Measurements from ENCODE around the gene BMP10. TPM values are rescaled to one million over a fixed set of nuclear protein-coding genes. Genes with fewer than 3 reads are reported as not detected.

BMP10 gene
- total RNA-seq, 2 experiments from 2014 or later = not detected

GRCh38 chr2:68831686-68832232, 39.4 kb downstream of the BMP10 start:
- Mint-ChIP-seq H3K9me3 (no peaks in the 10 kb centered on the region), H3K4me1 (ENCODE audit: low read depth) (peaks cover 75% of the 10 kb centered on the region), H3K36me3 (peaks cover 1% of the 10 kb centered on the region), H3K4me3 (peak overlapping the region; percentile 41), H3K27me3 (no peaks in the 10 kb centered on the region), H3K27ac (peak overlapping the region; percentile 84)
- intact Hi-C loops (cut with micrococcal nuclease) = loop anchor here (1.0 to 5.0 kb wide), 6 partner anchors 42 to 179 kb away; partner anchors contain the start of gene ARHGAP25
- CTCF ChIA-PET = interaction anchor here (1.2 to 1.8 kb wide), 2 partner anchors 93 to 365 kb away, joined by 4 to 5 read pairs; partner anchors contain the start of genes APLF and FBXO48
- DNase-seq = peak; percentile 33
- POLR2A ChIA-PET = no interaction called here

- Mint-ChIP-seq H3K27me3 (no peaks in the 10 kb centered on the region), H3K4me3 (peak overlapping the region; percentile 21), H3K36me3 (peaks cover 12% of the 10 kb centered on the region), H3K27ac (peak overlapping the region; percentile 79), H3K9me3 (no peaks in the 10 kb centered on the region), H3K4me1 (ENCODE audit: low read depth) (peaks cover 64% of the 10 kb centered on the region)
- ChIA-PET CTCF (interaction anchor here (1.3 to 3.9 kb wide), 6 partner anchors 15 to 366 kb away, joined by 3 to 20 read pairs (median 10); no protein-coding TSS in a partner anchor), POLR2A (interaction anchor here (0.7 to 1.3 kb wide), 3 partner anchors 9 to 80 kb away, joined by 3 read pairs; no protein-coding TSS in a partner anchor)
- DNase-seq = no peak
- intact Hi-C loops (cut with micrococcal nuclease) = loop anchor here (1.0 to 5.0 kb wide), 3 partner anchors 8 to 177 kb away; no protein-coding TSS in a partner anchor
Observed at GRCh38 chr2:68829749-68830148, 41.4 kb downstream of the BMP10 start.

DNA sequence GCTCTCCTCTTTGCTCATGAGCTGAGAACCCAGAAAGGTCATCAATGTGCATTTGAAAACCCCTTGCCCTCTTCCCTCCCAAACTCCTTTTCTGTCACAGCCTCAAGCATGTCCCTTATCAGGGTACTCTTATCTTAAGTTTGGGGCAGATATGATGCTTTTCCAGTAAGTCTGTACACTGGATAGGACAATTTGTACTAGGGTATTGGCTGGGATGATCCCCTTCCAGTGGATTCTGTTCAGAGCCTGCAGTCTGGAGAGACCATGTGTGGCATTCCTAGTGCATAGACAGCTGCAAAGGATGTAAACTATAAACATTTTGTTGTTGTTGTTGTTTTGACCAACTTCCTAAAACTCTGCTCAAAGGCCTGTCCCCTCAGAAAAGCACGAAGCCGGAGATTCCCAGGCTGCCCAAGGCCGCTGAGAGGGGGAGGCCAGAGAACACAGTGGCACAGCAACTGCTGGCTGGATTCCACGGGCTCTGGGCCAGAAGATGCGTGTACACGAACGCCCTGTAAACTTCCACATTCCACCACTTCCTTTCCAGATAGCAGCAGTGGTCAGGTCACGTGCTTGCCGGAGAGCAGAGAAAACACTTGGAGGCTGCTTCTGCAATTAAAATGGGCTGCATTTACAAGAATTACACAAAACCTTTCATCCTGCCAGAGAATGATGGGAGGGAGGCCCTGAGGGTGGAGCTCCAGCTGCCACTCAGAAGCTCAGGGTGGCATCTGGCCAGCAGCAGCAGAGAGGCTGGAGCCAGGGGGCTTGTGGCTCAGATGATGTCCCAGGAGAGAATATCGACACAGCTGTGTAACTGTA, 42.1 kb downstream of the BMP10 start:
- H3K4me1 Mint-ChIP-seq (ENCODE audit: low read depth) = peaks cover 64% of the 10 kb centered on the region
- DNase-seq = peak; percentile 86
- H3K36me3 Mint-ChIP-seq = peaks cover 16% of the 10 kb centered on the region
- H3K9me3 Mint-ChIP-seq = no peaks in the 10 kb centered on the region
- H3K27ac Mint-ChIP-seq = peak overlapping the region; percentile 79
- ChIA-PET CTCF (interaction anchor here (1.0 to 3.9 kb wide), 9 partner anchors 10 to 365 kb away, joined by 3 to 20 read pairs (median 6); no protein-coding TSS in a partner anchor), POLR2A (interaction anchor here (0.7 to 1.3 kb wide), 3 partner anchors 8 to 81 kb away, joined by 3 read pairs; no protein-coding TSS in a partner anchor)
- intact Hi-C loops (cut with micrococcal nuclease) = loop anchor here (1.0 to 2.0 kb wide), 2 partner anchors 8 to 14 kb away; no protein-coding TSS in a partner anchor
- H3K27me3 Mint-ChIP-seq = no peaks in the 10 kb centered on the region
- peak overlapping the region; percentile 21 for H3K4me3 Mint-ChIP-seq

GRCh38 chr2:68827666-68828065, 43.5 kb downstream of the BMP10 start:
- Mint-ChIP-seq H3K36me3 (peaks cover 29% of the 10 kb centered on the region), H3K27me3 (no peaks in the 10 kb centered on the region), H3K9me3 (no peaks in the 10 kb centered on the region), H3K27ac (peak overlapping the region; percentile 26), H3K4me3 (no peak overlapping the region), H3K4me1 (ENCODE audit: low read depth) (peaks cover 55% of the 10 kb centered on the region)
- CTCF ChIA-PET = interaction anchor here (1.0 to 3.9 kb wide), 2 partner anchors 11 to 76 kb away, joined by 5 to 20 read pairs; no protein-coding TSS in a partner anchor
- intact Hi-C loops (cut with micrococcal nuclease) = loop anchor here (2.0 kb wide), 1 partner anchor 13 kb away; no protein-coding TSS in a partner anchor
- no peak for DNase-seq
- POLR2A ChIA-PET = no interaction called here

DNA sequence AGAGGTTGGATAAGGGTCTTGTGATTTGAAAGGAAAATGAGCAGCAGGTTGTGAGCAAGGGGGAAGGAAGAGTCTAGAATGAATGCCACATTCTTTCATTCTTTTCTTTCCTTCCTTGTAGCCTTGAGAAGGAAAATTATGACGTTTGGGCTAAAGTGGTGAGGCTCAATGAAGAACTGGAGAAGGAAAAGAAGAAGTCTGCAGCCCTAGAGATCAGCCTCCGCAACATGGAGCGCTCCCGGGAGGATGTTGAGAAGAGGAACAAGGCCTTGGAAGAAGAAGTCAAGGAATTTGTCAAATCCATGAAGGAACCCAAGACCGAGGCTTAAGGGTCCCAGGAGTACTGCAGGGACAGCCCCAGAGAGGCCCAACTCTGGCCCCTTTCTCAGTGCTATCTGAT, 45.3 kb downstream of the BMP10 start:
- H3K36me3 Mint-ChIP-seq = peaks cover 41% of the 10 kb centered on the region

GRCh38 chr2:68824831-68825230, 46.4 kb downstream of the BMP10 start:
- CTCF ChIA-PET = no interaction called here
- DNase-seq = no peak

More for the DNA sequence above, 45.3 kb downstream of the BMP10 start:
- Mint-ChIP-seq H3K4me1 (ENCODE audit: low read depth) (peaks cover 40% of the 10 kb centered on the region), H3K9me3 (no peaks in the 10 kb centered on the region), H3K27me3 (no peaks in the 10 kb centered on the region), H3K4me3 (no peak overlapping the region), H3K27ac (peak overlapping the region; percentile 20)
- intact Hi-C loops (cut with micrococcal nuclease) = no loop called here
- ChIA-PET CTCF (interaction anchor here (0.6 kb wide), 1 partner anchor 100 kb away, joined by 3 read pairs; no protein-coding TSS in a partner anchor), POLR2A (no interaction called here)
- no peak for DNase-seq

DNA sequence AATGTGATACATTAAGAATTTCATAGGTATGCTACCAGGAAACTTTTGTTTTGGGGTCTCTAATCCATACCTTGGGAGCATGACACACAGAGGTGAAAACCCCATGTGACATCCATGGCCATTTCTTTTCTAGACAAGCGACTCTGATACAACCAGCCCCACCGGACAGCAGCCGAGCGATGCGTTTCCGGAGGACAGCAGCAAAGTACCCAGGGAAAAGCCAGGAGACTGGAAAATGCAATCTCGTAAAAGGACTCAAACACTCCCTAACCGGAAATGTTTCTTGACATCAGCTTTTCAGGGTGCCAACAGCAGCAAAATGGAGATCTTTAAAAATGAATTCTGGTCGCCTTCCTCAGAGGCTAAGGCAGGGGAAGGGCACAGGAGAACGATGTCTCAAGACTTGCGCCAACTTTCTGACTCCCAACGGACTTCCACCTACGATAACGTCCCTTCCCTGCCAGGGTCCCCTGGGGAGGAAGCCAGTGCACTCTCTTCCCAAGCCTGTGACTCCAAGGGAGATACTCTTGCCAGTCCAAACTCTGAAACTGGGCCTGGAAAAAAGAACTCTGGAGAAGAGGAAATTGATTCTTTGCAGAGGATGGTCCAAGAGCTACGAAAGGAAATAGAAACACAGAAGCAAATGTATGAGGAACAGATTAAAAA, 48.9 kb downstream of the BMP10 start:
- Mint-ChIP-seq H3K36me3 (peaks cover 57% of the 10 kb centered on the region), H3K4me1 (ENCODE audit: low read depth) (peaks cover 12% of the 10 kb centered on the region), H3K27ac (no peak overlapping the region), H3K27me3 (no peaks in the 10 kb centered on the region), H3K4me3 (no peak overlapping the region), H3K9me3 (no peaks in the 10 kb centered on the region)
- POLR2A ChIA-PET = no interaction called here
- CTCF ChIA-PET = interaction anchor here (1.3 kb wide), 1 partner anchor 113 kb away, joined by 3 read pairs; no protein-coding TSS in a partner anchor
- intact Hi-C loops (cut with micrococcal nuclease) = no loop called here
- no peak for DNase-seq

More at GRCh38 chr2:68824831-68825230, 46.4 kb downstream of the BMP10 start:
- H3K27ac Mint-ChIP-seq = peak overlapping the region; percentile 69
- POLR2A ChIA-PET = no interaction called here
- peaks cover 43% of the 10 kb centered on the region for H3K36me3 Mint-ChIP-seq
- intact Hi-C loops (cut with micrococcal nuclease) = no loop called here
- no peaks in the 10 kb centered on the region for H3K27me3 Mint-ChIP-seq
- no peaks in the 10 kb centered on the region for H3K9me3 Mint-ChIP-seq
- no peak overlapping the region for H3K4me3 Mint-ChIP-seq
- peaks cover 31% of the 10 kb centered on the region for H3K4me1 Mint-ChIP-seq (ENCODE audit: low read depth)

DNA sequence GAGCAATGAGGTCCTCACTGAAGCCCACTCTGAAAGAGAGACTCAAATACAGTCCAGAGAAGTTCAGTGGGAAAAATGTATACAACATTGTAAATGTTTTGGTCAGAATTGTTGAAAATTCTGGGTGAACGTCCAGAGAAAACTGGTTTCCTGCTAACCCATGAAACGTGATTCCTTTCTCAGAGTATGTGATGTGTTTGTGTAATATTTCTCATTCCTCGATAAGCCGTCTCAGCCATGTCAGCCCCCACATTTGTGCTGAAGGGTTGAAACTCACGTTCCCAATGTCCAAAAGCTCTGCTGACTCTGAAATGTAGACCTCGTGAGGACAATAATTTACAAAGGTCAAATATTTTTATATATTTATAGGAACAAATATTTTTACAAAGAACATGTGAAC, 51.6 kb downstream of the BMP10 start:
- Mint-ChIP-seq H3K27ac (peak overlapping the region; percentile 25), H3K4me3 (no peak overlapping the region), H3K36me3 (peaks cover 62% of the 10 kb centered on the region), H3K4me1 (ENCODE audit: low read depth) (peaks cover 12% of the 10 kb centered on the region), H3K9me3 (no peaks in the 10 kb centered on the region), H3K27me3 (no peaks in the 10 kb centered on the region)
- ChIA-PET CTCF (interaction anchor here (0.8 kb wide), 2 partner anchors 20 to 111 kb away, joined by 3 read pairs; no protein-coding TSS in a partner anchor), POLR2A (interaction anchor here (1.1 kb wide), 1 partner anchor 10 kb away, joined by 3 read pairs; no protein-coding TSS in a partner anchor)
- no peak for DNase-seq
- intact Hi-C loops (cut with micrococcal nuclease) = no loop called here

- CTCF ChIA-PET = interaction anchor here (0.7 to 3.1 kb wide), 2 partner anchors 66 to 108 kb away, joined by 7 to 9 read pairs; no protein-coding TSS in a partner anchor
- Mint-ChIP-seq H3K27me3 (no peaks in the 10 kb centered on the region), H3K36me3 (peaks cover 61% of the 10 kb centered on the region), H3K4me3 (no peak overlapping the region), H3K4me1 (ENCODE audit: low read depth) (peaks cover 6% of the 10 kb centered on the region), H3K9me3 (no peaks in the 10 kb centered on the region), H3K27ac (peak overlapping the region; percentile 81)
- intact Hi-C loops (cut with micrococcal nuclease) = no loop called here
- no peak for DNase-seq
- POLR2A ChIA-PET = no interaction called here
Observed at GRCh38 chr2:68817306-68817705, 53.9 kb downstream of the BMP10 start.
